GM19463 (cell line): ENCODE data around the gene R3HDM1.
"Not testable (repeated sequence)": the region's sequence is repeated elsewhere in the genome, so short reads cannot be mapped to it uniquely, and the experiment has no call there.

Experiments
- ATAC-seq: cut with Tn5 transposase; IDR thresholded peaks from one replicate; pipeline ENCODE4 v1.9.1; 2021; ENCODE audit warnings: mild to moderate bottlenecking, moderate library complexity; ENCODE audit not compliant: unreplicated experiment

The R3HDM1 gene

GRCh38 chr2:135637456-135638087, 106.3 kb downstream of the R3HDM1 start:
- ATAC-seq = peak; percentile 84

GRCh38 chr2:135638825-135639224, 107.5 kb downstream of the R3HDM1 start:
- no peak for ATAC-seq

GRCh38 chr2:135641156-135642068, 110.1 kb downstream of the R3HDM1 start:
- ATAC-seq = no peak

- no peak for ATAC-seq
These were observed 116.7 kb downstream of the R3HDM1 start for GRCh38 chr2:135647836-135648579.

- ATAC-seq = no peak
These were observed 119.4 kb downstream of the R3HDM1 start for GRCh38 chr2:135650721-135651120.

GRCh38 chr2:135651717-135652116, 120.4 kb downstream of the R3HDM1 start:
- ATAC-seq = no peak

- not testable (repeated sequence) for ATAC-seq
These were observed 123.0 kb downstream of the R3HDM1 start for GRCh38 chr2:135654239-135654638.

- no peak for ATAC-seq
These were observed 126.7 kb downstream of the R3HDM1 start for GRCh38 chr2:135657806-135658582.

GRCh38 chr2:135662088-135662487, 130.8 kb downstream of the R3HDM1 start:
- no peak for ATAC-seq

- ATAC-seq = no peak
These were observed 131.9 kb downstream of the R3HDM1 start for GRCh38 chr2:135663148-135663700.

- ATAC-seq = peak; percentile 86
These were observed 133.4 kb downstream of the R3HDM1 start for GRCh38 chr2:135664623-135665068.

- ATAC-seq = no peak
These were observed 135.8 kb downstream of the R3HDM1 start for GRCh38 chr2:135667045-135667444.

- no peak for ATAC-seq
These were observed 143.2 kb downstream of the R3HDM1 start for GRCh38 chr2:135674453-135674852.

- no peak for ATAC-seq
These were observed 144.7 kb downstream of the R3HDM1 start for GRCh38 chr2:135676031-135676430.

GRCh38 chr2:135679125-135679524, 147.8 kb downstream of the R3HDM1 start:
- peak; percentile 42 for ATAC-seq

- ATAC-seq = no peak
These were observed 154.1 kb downstream of the R3HDM1 start for GRCh38 chr2:135685361-135685760.

- ATAC-seq = no peak
These were observed 157.7 kb downstream of the R3HDM1 start for GRCh38 chr2:135688978-135689377.

GRCh38 chr2:135689679-135690078, 158.4 kb downstream of the R3HDM1 start:
- no peak for ATAC-seq

- ATAC-seq = no peak
These were observed 163.4 kb downstream of the R3HDM1 start for GRCh38 chr2:135694711-135695110.

- no peak for ATAC-seq
These were observed 167.6 kb downstream of the R3HDM1 start for GRCh38 chr2:135698838-135699237.
